ENCODE data around the gene CDC16.
A peak's percentile ranks its signal among the peaks of the same experiment; 100 is the strongest.

CDC16 gene

DNA sequence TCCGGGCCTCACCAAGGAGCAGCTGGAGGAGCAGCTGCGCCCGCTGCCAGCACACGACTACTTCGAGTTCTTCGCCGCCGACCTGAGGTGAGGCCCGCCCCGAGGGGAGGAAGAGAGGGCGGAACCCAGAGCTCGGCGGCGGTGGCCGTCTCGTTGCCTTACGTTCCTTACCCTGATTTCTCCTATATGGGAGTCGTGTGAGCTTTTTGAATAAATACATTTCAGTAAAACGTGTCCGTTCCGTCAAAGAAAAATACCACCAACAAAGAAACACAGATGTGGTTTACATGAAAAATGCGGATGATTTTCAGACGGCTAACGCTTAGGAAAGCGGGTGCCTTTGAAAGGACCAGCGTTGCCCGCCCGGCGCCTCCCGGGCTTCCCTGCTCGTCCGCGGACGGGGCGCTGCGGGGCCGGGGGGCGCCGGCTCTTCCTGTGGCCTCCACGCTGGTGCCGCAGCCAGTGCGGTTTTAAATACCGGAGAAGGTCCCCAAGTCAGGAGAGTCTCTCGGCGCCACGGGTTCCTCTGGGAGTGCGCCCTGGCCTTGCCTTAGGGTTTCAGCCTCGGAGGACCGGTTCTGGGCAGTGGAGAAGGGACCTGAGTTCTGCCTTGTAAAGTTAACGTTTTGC, 47.5 kb downstream of the CDC16 start (continued):
- TF ChIP-seq ZSCAN23 (tag by site-specific recombination; IDR thresholded peaks at IDR 0.05) (no peak), ZSCAN16 (tag by site-specific recombination; IDR thresholded peaks at IDR 0.05) (no peak), HOXC10 (CRISPR knock-in tag; IDR thresholded peaks at IDR 0.05) (no peak), ZNF37A (tag by site-specific recombination; IDR thresholded peaks at IDR 0.05) (no peak), ZNF501 (tag by site-specific recombination; IDR thresholded peaks at IDR 0.05) (peak; percentile 65; the same call in 1 of the 2 replicates), ZFP41 (tag by site-specific recombination; IDR thresholded peaks at IDR 0.05; ENCODE audit: borderline replicate concordance) (no peak), ZBTB7A (tag by site-specific recombination; IDR thresholded peaks at IDR 0.05; ENCODE audit: low read depth) (no peak), ZNF521 (tag by site-specific recombination; IDR thresholded peaks at IDR 0.05) (no peak), ZNF843 (tag by site-specific recombination; IDR thresholded peaks at IDR 0.05) (no peak), PATZ1 (tag by site-specific recombination; IDR thresholded peaks at IDR 0.05) (no peak), ZNF184 (tag by site-specific recombination; IDR thresholded peaks at IDR 0.05) (no peak), ZNF311 (tag by site-specific recombination; IDR thresholded peaks at IDR 0.05; ENCODE audit: borderline replicate concordance) (no peak), ZNF654 (tag by site-specific recombination; IDR thresholded peaks at IDR 0.05; ENCODE audit: low read depth) (no peak), GLIS2 (tag by site-specific recombination; IDR thresholded peaks at IDR 0.05) (peak; percentile 76), ZNF140 (tag by site-specific recombination; IDR thresholded peaks at IDR 0.05) (no peak), ZNF350 (tag by site-specific recombination; IDR thresholded peaks at IDR 0.05) (no peak), ZBTB11 (tag by site-specific recombination; conservative IDR thresholded peaks at IDR 0.05; ENCODE audit: low read depth) (0 out of 2 replicates have a peak, but pooled peaks have one; percentile 6), ZNF585B (tag by site-specific recombination; IDR thresholded peaks at IDR 0.05) (no peak), ZNF2 (tag by site-specific recombination; IDR thresholded peaks at IDR 0.05) (peak; percentile 40; the same call in 1 of the 2 replicates), ZNF624 (tag by site-specific recombination; IDR thresholded peaks at IDR 0.05) (no peak), ZNF394 (tag by site-specific recombination; IDR thresholded peaks at IDR 0.05; ENCODE audit: borderline replicate concordance) (peak; percentile 100), GFI1B (tag by site-specific recombination; IDR thresholded peaks at IDR 0.05) (no peak)
- TF ChIP-seq, protein P1, sequence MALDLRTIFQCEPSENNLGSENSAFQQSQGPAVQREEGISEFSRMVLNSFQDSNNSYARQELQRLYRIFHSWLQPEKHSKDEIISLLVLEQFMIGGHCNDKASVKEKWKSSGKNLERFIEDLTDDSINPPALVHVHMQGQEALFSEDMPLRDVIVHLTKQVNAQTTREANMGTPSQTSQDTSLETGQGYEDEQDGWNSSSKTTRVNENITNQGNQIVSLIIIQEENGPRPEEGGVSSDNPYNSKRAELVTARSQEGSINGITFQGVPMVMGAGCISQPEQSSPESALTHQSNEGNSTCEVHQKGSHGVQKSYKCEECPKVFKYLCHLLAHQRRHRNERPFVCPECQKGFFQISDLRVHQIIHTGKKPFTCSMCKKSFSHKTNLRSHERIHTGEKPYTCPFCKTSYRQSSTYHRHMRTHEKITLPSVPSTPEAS (tag by site-specific recombination; IDR thresholded peaks at IDR 0.05): no peak
- TF ChIP-seq, protein P2, sequence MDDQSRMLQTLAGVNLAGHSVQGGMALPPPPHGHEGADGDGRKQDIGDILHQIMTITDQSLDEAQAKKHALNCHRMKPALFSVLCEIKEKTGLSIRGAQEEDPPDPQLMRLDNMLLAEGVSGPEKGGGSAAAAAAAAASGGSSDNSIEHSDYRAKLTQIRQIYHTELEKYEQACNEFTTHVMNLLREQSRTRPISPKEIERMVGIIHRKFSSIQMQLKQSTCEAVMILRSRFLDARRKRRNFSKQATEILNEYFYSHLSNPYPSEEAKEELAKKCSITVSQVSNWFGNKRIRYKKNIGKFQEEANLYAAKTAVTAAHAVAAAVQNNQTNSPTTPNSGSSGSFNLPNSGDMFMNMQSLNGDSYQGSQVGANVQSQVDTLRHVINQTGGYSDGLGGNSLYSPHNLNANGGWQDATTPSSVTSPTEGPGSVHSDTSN (CRISPR knock-in tag; IDR thresholded peaks at IDR 0.05): no peak
- TF ChIP-seq, protein P3, sequence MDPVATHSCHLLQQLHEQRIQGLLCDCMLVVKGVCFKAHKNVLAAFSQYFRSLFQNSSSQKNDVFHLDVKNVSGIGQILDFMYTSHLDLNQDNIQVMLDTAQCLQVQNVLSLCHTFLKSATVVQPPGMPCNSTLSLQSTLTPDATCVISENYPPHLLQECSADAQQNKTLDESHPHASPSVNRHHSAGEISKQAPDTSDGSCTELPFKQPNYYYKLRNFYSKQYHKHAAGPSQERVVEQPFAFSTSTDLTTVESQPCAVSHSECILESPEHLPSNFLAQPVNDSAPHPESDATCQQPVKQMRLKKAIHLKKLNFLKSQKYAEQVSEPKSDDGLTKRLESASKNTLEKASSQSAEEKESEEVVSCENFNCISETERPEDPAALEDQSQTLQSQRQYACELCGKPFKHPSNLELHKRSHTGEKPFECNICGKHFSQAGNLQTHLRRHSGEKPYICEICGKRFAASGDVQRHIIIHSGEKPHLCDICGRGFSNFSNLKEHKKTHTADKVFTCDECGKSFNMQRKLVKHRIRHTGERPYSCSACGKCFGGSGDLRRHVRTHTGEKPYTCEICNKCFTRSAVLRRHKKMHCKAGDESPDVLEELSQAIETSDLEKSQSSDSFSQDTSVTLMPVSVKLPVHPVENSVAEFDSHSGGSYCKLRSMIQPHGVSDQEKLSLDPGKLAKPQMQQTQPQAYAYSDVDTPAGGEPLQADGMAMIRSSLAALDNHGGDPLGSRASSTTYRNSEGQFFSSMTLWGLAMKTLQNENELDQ (tag by site-specific recombination; IDR thresholded peaks at IDR 0.05; ENCODE audit: low read depth): no peak
- TF ChIP-seq, protein P4, sequence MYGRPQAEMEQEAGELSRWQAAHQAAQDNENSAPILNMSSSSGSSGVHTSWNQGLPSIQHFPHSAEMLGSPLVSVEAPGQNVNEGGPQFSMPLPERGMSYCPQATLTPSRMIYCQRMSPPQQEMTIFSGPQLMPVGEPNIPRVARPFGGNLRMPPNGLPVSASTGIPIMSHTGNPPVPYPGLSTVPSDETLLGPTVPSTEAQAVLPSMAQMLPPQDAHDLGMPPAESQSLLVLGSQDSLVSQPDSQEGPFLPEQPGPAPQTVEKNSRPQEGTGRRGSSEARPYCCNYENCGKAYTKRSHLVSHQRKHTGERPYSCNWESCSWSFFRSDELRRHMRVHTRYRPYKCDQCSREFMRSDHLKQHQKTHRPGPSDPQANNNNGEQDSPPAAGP (tag by site-specific recombination; IDR thresholded peaks at IDR 0.05): 0 out of 2 replicates have a peak, but pooled peaks have one; percentile 30
- TF ChIP-seq, protein P5, sequence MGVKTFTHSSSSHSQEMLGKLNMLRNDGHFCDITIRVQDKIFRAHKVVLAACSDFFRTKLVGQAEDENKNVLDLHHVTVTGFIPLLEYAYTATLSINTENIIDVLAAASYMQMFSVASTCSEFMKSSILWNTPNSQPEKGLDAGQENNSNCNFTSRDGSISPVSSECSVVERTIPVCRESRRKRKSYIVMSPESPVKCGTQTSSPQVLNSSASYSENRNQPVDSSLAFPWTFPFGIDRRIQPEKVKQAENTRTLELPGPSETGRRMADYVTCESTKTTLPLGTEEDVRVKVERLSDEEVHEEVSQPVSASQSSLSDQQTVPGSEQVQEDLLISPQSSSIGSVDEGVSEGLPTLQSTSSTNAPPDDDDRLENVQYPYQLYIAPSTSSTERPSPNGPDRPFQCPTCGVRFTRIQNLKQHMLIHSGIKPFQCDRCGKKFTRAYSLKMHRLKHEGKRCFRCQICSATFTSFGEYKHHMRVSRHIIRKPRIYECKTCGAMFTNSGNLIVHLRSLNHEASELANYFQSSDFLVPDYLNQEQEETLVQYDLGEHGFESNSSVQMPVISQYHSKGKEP (tag by site-specific recombination; IDR thresholded peaks at IDR 0.05): no peak
